Astrocyte (in vitro differentiated cells and primary cell): ENCODE results near the gene SCAND1. TPM values are rescaled to one million over a fixed set of nuclear protein-coding genes. Genes with fewer than 3 reads are reported as not detected.
"Not testable (repeated sequence)": the region's sequence is repeated elsewhere in the genome, so short reads cannot be mapped to it uniquely, and the experiment has no call there.

ENCODE experiments used
- DNase-seq: peaks from one replicate; pipeline ENCODE4 v3.0.0-alpha.2; 2010; ENCODE audit warnings: low read depth
- FAIRE-seq: peaks from 2 replicates; lab custom pipeline; 2011; peaks lifted over from hg19 to GRCh38; lab: Jason Lieb, UNC
- H2AFZ ChIP-seq: 2 replicates; pipeline ENCODE4 v1.6.0; 2012; ENCODE audit warnings: low read depth, low read length, inconsistent platforms
- H3K27ac ChIP-seq: 2 replicates; pipeline ENCODE4 v1.5.1; 2011; ENCODE audit warnings: low read depth, low read length, inconsistent platforms
- H3K27me3 ChIP-seq: 2 replicates; pipeline ENCODE4 v1.6.0; 2011; ENCODE audit warnings: low read length, inconsistent platforms; ENCODE audit not compliant: insufficient read depth
- H3K36me3 ChIP-seq: 2 replicates; pipeline ENCODE4 v1.5.1; 2011; ENCODE audit warnings: low read length, inconsistent platforms; ENCODE audit not compliant: insufficient read depth
- H3K4me1 ChIP-seq: 2 replicates; pipeline ENCODE4 v1.5.1; 2011; ENCODE audit warnings: low read length, inconsistent platforms; ENCODE audit not compliant: insufficient read depth
- H3K4me2 ChIP-seq: 2 replicates; pipeline ENCODE4 v1.6.0; 2012; ENCODE audit warnings: low read length, inconsistent platforms
- H3K4me3 ChIP-seq: 2 replicates; pipeline ENCODE4 v1.5.1; 2011; ENCODE audit warnings: low read depth, mild to moderate bottlenecking, low read length, inconsistent platforms; ENCODE audit not compliant: insufficient read depth
- H3K79me2 ChIP-seq: 2 replicates; pipeline ENCODE4 v1.6.0; 2012; ENCODE audit warnings: mild to moderate bottlenecking, low read length, inconsistent platforms; ENCODE audit not compliant: insufficient read depth
- H3K9ac ChIP-seq: 2 replicates; pipeline ENCODE4 v1.6.0; 2012; ENCODE audit warnings: mild to moderate bottlenecking, low read length, inconsistent platforms
- H3K9me3 ChIP-seq: 2 replicates; pipeline ENCODE4 v1.5.1; 2012; ENCODE audit warnings: low read depth, mild to moderate bottlenecking, low read length, inconsistent platforms; ENCODE audit not compliant: insufficient read depth
- H4K20me1 ChIP-seq: 2 replicates; pipeline ENCODE4 v1.6.0; 2012; ENCODE audit warnings: low read length, inconsistent platforms; ENCODE audit not compliant: insufficient read depth
- H3K27ac Mint-ChIP-seq: one replicate; pipeline ENCODE4 v1.8.0; 2021; ENCODE audit warnings: mild to moderate bottlenecking, mixed read lengths; ENCODE audit not compliant: unreplicated experiment
- H3K27me3 Mint-ChIP-seq: one replicate; pipeline ENCODE4 v1.8.0; 2021; ENCODE audit warnings: low read depth, mixed read lengths; ENCODE audit not compliant: unreplicated experiment
- H3K36me3 Mint-ChIP-seq: one replicate; pipeline ENCODE4 v1.8.0; 2021; ENCODE audit warnings: low read depth, mixed read lengths; ENCODE audit not compliant: unreplicated experiment
- H3K4me1 Mint-ChIP-seq: one replicate; pipeline ENCODE4 v1.8.0; 2021; ENCODE audit warnings: low read depth, mixed read lengths; ENCODE audit not compliant: unreplicated experiment
- H3K4me3 Mint-ChIP-seq: one replicate; pipeline ENCODE4 v1.8.0; 2021; ENCODE audit warnings: mild to moderate bottlenecking, moderate library complexity, mixed read lengths; ENCODE audit not compliant: unreplicated experiment
- H3K9me3 Mint-ChIP-seq: one replicate; pipeline ENCODE4 v1.8.0; 2021; ENCODE audit warnings: mild to moderate bottlenecking, mixed read lengths; ENCODE audit not compliant: unreplicated experiment
- CTCF ChIP-seq: IDR thresholded peaks from 2 replicates; pipeline ENCODE4 v1.5.1; 2011; ENCODE audit warnings: low read depth, mild to moderate bottlenecking, inconsistent platforms, low read length, moderate library complexity; ENCODE audit not compliant: insufficient read depth
- EZH2 ChIP-seq: IDR thresholded peaks from 2 replicates; pipeline ENCODE4 v1.6.1; 2012; ENCODE audit warnings: mild to moderate bottlenecking, low read length, inconsistent platforms; ENCODE audit not compliant: insufficient read depth
- total RNA-seq: library from RNA; stranded (reverse); gene quantifications from 2 replicates; pipeline ENCODE4 v1.2.1, GENCODE V29; 2021

Gene SCAND1
- total RNA-seq, 1 donor from 2014 or later = 63.8 TPM

GRCh38 chr20:35952480-35953386 is 1.6 kb downstream of the SCAND1 start:
- peak overlapping the region; percentile 85 for H3K4me3 ChIP-seq
- H3K4me1 ChIP-seq = peaks cover 11% of the 10 kb centered on the region
- Mint-ChIP-seq H3K27me3 (no peaks in the 10 kb centered on the region), H3K9me3 (no peaks in the 10 kb centered on the region), H3K27ac (peak overlapping the region; percentile 93), H3K4me3 (peak overlapping the region; percentile 98), H3K36me3 (peaks cover 5% of the 10 kb centered on the region), H3K4me1 (peaks cover 7% of the 10 kb centered on the region)
- peaks cover 22% of the 10 kb centered on the region for H4K20me1 ChIP-seq
- H3K27me3 ChIP-seq = no peaks in the 10 kb centered on the region
- H3K27ac ChIP-seq = peak overlapping the region; percentile 96
- TF ChIP-seq EZH2 (no peak), CTCF (no peak)
- DNase-seq = peak; percentile 29
- peaks cover 7% of the 10 kb centered on the region for H3K36me3 ChIP-seq
- peak; percentile 9 for FAIRE-seq
- H3K79me2 ChIP-seq = peaks cover 23% of the 10 kb centered on the region
- H3K9ac ChIP-seq = peak overlapping the region; percentile 99
- peak overlapping the region; percentile 92 for H3K4me2 ChIP-seq
- H2AFZ ChIP-seq = no peak overlapping the region
- H3K9me3 ChIP-seq = no peaks in the 10 kb centered on the region

DNA sequence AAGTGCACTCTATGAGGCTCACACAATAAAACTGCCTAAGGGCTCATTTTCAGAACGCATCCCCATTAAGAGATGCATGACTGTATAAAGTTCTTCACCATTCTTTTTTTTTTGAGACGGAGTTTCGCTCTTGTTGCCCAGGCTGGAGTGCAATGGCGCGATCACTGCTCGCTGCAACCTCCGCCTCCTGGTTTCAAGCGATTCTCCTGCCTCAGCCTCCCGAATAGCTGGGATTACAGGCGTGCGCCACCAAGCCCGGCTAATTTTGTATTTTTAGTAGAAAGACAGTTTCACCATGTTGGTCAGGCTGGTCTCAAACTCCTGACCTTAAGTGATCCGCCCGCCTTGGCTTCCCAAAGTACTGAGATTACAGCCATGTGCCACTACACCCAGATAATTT is 2.2 kb downstream of the SCAND1 start:
- H3K27ac Mint-ChIP-seq = peak overlapping the region; percentile 93

GRCh38 chr20:35950093-35950492 is 4.2 kb downstream of the SCAND1 start:
- peaks cover 23% of the 10 kb centered on the region for H3K79me2 ChIP-seq
- peaks cover 7% of the 10 kb centered on the region for H3K36me3 Mint-ChIP-seq
- H3K4me3 Mint-ChIP-seq = no peak overlapping the region
- H4K20me1 ChIP-seq = peaks cover 22% of the 10 kb centered on the region
- FAIRE-seq (no peak), DNase-seq (no peak)
- H3K27ac Mint-ChIP-seq = no peak overlapping the region
- peaks cover 11% of the 10 kb centered on the region for H3K4me1 ChIP-seq
- H3K27ac ChIP-seq = no peak overlapping the region
- H3K36me3 ChIP-seq = peaks cover 7% of the 10 kb centered on the region
- no peak overlapping the region for H3K4me2 ChIP-seq
- no peak overlapping the region for H2AFZ ChIP-seq
- H3K27me3 ChIP-seq = no peaks in the 10 kb centered on the region
- TF ChIP-seq EZH2 = no peak
- no peak for TF ChIP-seq CTCF
- H3K4me3 ChIP-seq = no peak overlapping the region
- H3K9me3 Mint-ChIP-seq = no peaks in the 10 kb centered on the region
- no peaks in the 10 kb centered on the region for H3K27me3 Mint-ChIP-seq
- no peak overlapping the region for H3K9ac ChIP-seq
- no peaks in the 10 kb centered on the region for H3K9me3 ChIP-seq
- peaks cover 7% of the 10 kb centered on the region for H3K4me1 Mint-ChIP-seq

More for the DNA sequence above, 2.2 kb downstream of the SCAND1 start:
- not testable (repeated sequence) for H3K27me3 Mint-ChIP-seq, H3K9me3 ChIP-seq, H3K36me3 ChIP-seq, H3K36me3 Mint-ChIP-seq, DNase-seq, H2AFZ ChIP-seq, H3K4me3 ChIP-seq, H3K27me3 ChIP-seq, H3K27ac ChIP-seq, H3K9ac ChIP-seq, H3K9me3 Mint-ChIP-seq, H3K4me1 Mint-ChIP-seq, FAIRE-seq
- H4K20me1 ChIP-seq = peaks cover 22% of the 10 kb centered on the region
- H3K4me1 ChIP-seq = peaks cover 11% of the 10 kb centered on the region
- H3K4me2 ChIP-seq = peak overlapping the region; percentile 92
- peak overlapping the region; percentile 98 for H3K4me3 Mint-ChIP-seq
- H3K79me2 ChIP-seq = peaks cover 23% of the 10 kb centered on the region
